HK-2 (cell line): ENCODE results near the gene TAF1C.
"Not testable (repeated sequence)": the region's sequence is repeated elsewhere in the genome, so short reads cannot be mapped to it uniquely, and the experiment has no call there.

Experiments
- DNase-seq: peaks from one replicate; pipeline ENCODE4 v3.0.0-alpha.2; 2018; ENCODE audit not compliant: unreplicated experiment

TAF1C gene, protein sequence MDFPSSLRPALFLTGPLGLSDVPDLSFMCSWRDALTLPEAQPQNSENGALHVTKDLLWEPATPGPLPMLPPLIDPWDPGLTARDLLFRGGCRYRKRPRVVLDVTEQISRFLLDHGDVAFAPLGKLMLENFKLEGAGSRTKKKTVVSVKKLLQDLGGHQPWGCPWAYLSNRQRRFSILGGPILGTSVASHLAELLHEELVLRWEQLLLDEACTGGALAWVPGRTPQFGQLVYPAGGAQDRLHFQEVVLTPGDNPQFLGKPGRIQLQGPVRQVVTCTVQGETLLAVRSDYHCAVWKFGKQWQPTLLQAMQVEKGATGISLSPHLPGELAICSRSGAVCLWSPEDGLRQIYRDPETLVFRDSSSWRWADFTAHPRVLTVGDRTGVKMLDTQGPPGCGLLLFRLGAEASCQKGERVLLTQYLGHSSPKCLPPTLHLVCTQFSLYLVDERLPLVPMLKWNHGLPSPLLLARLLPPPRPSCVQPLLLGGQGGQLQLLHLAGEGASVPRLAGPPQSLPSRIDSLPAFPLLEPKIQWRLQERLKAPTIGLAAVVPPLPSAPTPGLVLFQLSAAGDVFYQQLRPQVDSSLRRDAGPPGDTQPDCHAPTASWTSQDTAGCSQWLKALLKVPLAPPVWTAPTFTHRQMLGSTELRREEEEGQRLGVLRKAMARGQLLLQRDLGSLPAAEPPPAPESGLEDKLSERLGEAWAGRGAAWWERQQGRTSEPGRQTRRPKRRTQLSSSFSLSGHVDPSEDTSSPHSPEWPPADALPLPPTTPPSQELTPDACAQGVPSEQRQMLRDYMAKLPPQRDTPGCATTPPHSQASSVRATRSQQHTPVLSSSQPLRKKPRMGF

DNA sequence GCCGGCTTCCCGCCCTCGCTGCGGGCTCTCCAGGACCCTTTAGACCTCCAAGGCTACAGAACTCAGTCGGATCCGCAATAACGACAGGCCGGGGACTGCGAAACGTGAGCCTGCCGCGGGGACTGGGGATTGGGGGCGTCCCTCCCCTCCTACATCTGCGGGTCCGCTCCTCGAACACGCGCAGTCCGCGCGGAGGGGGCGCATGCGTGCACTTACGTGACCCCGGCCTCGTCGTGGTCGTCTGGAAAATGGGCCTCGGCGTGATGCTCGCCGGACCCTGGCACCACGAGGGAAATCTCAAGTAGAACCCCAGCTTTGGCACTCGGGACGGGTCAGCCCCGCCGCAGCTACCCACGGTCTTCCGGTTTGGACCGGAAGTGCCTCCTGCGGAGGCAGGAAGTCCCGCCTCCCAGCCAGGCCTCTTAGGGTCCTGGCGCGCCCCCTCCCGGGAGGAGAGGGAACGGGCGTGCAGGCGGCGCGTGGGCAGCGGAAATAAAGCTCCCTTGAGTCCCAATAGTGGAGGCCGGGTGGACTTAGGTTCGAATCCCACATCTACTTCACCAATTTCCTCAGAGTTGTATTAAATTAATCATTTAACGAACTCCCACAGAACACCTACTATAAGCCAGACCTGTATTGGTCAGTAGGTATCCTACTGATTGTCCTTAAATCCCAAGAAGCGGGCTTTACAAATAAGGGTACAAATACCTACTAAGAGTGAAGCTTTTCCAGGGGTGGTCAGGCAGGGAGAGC lies at the start of gene TAF1C:
TSS of gene TAF1C (minus strand) at position 373 of the 753 bp plus-strand sequence. CDS start 2,069 bp downstream, outside the sequence.
- peak; percentile 92 for DNase-seq

DNA sequence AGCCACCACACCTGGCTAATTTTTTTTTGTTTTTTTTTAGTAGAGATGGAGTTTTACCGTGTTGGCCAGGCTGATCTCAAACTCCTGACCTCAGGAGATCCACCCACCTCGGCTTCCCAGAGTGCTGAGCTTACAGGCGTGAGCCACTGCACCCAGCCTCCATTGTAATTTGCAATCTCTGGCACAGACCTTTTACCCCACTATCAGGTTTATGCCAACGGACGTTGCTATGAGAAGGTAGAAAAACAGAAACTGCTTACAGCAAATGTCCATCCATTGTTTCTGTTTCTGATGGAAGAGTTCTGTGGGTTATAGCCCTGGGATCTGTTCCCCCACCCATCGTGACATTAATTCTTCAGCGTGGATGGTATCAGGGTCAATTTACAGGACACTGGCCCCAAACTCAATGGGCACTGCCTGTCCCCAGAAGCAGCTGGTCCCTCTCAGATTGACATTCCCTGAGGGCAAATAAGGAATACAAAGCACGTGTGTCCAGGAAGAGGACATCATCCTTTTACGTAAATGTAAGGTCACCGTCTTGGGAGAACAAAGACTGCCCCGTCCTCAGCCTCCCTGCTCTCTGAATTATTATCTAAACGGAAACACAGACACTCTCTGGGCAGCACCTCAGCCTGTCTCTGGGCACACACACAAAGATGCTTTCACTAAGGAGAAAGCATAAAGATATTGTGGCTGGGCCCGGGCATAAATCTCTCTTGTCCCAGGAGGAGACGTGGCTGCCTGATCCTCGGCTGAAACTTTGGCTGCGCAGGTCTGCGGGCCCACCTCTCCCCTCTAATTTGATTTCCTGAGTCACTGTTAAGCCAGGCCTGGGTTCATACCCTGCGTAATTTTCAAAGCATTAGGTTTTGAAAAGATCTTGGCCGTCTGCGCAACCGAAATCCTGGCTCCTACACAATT lies 47.7 kb upstream of the TAF1C start:
- no peak for DNase-seq

DNA sequence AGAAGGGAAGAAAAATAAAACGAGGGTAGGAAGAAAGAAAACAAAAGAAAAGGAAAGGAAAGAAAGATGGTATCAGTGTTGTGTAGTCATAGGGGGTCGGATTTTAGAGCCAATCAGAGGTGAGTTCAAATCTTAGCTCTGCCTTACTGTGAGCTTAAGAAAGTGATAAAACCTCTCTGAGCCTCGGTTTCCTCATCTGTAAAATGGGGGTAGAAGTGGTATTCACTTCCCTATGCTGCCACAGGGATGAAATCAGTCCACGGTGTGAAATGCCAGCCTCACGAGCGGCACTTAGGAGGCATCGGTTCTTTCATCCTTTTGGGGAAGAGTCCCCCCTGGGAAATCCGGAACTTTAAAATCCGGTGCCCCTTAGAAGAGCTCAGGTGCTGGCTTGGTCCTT lies 46.9 kb upstream of the TAF1C start:
- no peak for DNase-seq

DNA sequence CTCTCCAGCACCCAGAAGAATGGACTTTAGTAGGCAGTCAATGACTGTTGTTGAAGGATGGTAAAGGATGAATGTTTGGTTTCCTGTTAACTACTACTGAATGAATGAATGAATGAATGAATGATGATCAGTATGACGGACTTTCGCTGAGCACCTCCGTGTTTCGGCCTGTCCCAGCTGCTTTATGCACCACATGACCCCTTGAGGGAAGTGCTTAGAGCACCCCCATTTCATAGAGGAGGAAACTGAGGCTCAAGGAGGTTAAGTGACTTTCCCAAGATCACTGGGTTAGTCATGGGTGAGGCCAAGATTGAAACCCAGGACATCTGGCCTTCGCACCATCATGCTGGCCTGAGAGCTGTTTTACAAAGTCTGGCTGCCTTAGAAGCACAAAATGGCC lies 46.1 kb upstream of the TAF1C start:
- no peak for DNase-seq

DNA sequence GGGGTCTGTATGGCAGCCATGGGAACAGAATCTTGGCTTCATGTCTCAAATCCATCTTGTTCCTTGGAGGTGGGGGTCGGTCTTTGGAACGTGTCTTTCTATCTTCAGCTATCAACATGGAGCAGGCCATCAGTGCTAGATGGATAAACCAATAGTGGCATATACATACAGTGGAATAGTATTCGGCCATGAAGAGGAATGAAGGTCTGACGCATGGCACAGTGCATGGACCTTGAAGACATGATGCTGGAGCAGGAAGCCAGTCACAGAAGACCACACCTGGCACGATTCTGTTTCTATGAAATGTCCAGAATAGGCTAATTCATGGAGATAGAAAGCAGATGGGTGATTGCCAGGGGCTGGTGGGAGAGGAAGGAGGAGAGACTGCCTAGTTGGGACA lies 45.2 kb upstream of the TAF1C start:
- DNase-seq, result no peak

DNA sequence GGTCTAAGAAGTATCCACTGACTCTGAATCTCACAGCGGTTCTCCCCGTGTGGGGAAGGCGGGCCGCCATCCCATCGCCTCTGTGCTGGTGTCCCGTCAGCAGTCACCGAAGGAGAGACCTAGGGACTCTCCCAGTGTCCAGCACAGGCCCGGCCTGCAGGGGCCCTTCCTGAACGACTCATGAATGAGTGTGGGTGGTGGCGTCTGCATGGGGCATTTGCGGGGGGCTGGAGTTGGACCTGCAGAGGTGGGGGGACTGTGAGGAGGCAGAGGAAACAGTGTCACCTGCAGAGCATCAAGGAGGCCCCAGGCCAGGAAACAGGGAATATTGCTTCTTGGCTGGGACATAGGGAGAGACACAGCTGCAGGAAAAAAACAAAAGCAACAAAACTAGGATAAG lies 42.6 kb upstream of the TAF1C start:
- no peak for DNase-seq

DNA sequence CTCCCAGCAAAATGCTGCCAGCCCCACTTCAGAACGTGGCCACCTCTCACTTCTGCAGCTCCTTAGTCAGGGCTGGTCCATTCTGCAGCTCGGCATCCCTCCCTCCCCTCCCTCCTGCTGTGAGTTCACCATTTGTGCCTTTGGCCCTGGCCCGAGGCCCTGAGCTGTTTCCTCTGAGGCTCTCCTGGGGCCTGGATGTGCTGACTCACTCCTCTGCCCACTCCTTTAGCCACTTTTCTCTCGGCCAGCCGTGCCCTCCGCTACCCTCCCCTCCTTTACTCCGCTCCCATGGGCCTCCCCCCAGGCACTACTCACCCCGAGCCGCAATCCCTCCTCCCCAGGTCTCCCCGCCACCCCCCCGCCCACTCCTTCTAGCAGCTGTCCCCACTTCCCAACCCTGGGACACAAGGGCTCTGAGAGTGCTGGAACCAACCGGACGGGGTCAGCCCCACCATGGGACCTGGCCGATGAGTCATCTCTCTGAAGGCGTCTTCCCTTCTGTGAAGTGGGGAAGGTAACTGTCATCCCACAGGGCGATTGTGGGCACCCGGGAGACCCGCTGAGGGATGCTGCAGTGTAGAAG lies 41.5 kb upstream of the TAF1C start:
- DNase-seq, result peak; percentile 89

DNA sequence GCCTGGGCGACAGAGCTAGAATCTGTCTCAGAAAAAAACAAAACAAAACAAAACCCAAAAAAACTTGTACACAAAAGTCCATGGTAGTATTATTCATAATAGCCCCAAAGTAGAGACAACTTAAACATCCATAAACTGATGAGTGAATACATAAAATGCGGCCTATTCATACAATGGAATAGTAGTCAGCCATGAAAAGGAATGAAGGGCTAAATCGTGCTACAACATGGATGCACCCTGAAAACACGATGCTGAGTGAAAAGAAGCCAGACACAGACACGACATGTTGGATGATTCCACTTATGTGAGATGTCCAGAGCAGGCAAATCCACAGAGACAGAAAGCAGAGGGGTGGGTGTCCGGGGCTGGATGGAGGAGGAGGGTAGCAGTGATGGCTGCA lies 40.7 kb upstream of the TAF1C start:
- no peak for DNase-seq

DNA sequence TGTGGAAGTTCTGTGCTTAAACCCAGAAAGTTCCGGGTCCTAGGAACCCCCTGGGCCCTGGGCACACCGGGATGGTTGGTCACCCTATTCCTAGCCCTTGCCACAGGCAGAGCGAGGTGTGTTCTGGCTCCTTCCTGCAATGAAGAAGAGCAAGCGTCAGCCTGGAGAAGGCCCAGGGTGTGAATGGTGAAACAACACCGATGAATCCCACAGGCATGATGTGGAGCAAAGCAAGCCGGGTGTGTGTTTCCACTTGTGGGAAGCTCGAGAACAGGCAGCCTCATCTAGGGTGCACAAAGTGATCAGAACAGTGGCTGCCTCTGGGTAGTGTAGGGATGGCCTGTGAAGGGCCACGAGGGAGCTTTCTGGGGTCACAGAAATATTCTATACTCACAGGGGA lies 39.2 kb upstream of the TAF1C start:
- DNase-seq, result no peak

DNA sequence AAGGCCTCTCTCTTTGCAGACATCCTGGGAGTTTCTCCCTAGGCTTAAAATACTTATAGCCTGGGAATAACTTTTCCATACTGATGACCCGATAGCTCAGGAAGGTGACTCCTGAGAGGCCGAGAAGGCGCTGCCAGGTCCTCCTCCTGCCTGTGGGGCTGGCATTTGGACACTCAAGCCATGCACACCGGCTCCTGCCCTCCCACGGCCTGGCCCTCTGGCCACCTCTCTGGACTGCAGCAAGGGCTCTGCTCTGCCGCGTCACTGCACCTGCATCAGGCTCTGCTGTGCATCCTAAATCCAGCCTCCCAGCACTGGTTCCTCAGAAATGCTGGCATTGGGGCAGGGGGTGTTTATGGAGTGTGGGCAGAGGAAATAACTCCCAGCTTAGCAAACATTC lies 38.7 kb upstream of the TAF1C start:
- no peak for DNase-seq

DNA sequence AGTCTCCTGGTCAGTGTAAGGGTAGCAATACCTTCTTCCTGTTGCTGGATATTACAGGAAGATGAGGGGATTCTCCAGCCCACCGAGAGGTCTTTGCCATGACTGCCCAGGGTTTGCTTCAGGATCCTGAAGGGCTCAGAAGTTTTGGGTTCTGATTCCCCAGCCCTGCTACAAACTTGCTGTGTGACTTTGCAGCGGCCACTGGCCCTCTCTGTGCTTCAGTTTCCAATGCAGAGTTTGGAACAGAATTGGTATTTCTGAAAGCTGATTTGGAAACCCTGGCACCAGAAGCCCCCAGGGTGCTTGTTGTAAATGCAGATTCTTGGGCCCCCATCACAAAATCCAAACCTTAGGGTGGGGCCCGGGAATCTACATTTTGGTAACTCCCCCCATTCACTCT lies 38.3 kb upstream of the TAF1C start:
- no peak for DNase-seq

DNA sequence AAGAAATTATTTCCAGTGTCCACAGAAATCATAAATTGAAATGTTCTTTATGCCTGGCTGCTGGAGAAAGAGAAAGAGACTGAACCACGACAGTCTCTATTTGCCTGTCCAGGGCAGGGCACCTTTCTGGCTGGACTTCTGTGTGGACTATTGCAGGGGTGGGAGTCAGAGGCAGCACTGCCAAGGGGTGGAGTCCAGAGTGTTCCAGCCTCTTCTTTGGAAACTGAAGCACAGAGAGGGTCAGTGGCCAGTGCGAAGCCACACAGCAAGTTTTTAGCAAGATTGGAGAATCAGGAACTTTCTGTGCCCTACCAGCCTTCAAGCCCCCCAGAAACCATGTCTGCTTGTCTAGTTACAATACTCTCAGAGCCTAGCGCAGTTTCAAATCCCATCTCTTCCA lies 37.7 kb upstream of the TAF1C start:
- DNase-seq, result no peak

DNA sequence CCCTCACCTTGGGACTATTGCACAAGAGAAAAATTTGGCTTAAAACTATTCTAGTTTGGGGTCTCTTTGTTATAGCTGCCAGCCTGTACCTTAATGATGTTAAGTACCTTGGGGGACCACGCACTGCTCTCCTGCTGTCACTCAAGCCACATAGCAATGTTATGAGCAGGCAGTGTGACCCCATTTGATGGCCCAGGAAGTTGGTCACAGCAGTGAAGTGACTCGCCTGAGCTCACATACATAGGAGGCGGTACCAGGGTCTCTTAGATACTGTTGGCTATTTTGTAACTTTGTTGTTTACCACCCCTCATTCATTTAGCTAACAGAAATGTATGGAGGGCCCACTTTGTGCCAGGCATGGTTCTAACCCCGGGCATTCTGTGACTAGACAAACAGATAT lies 36.6 kb upstream of the TAF1C start:
- DNase-seq, result no peak

DNA sequence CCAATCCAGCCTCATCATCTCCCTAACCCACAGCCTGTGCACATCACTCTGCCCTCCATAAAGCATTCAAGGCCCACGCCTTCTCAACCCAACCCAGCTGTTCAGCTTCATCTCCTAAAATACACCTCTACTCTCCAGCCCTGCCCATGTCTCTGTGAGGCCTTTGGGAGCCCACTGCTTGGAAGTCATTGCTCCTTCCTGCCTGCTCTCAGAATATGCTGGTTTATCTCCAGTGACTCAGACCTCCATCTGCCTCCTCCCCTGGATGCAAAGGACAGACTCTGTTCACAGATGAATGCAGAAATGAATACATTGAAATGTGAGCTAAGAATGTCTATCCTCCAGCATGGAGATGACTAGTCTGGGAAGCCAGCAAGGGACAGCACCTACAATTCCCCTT lies 34.0 kb upstream of the TAF1C start:
- DNase-seq, result no peak

DNA sequence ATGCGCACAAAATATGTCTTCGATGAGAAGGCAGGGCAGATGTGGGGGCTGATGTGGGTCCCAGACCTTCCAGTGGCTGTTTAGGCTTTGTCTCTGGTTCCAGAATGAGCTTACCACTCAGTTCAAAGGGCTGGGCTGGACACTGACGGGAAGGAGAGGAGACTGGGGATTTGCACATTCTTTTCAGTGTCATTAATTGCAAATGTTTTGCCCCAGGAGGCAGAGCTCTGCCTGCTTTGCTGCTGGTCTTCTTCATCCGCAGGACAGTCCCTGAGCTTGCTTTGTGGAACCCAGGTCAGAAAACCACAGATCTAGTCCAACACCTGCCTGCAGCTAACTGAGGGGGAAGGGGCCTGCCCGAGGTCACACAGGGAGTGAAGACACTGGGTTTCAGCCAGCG lies 32.1 kb upstream of the TAF1C start:
- DNase-seq, result no peak

DNA sequence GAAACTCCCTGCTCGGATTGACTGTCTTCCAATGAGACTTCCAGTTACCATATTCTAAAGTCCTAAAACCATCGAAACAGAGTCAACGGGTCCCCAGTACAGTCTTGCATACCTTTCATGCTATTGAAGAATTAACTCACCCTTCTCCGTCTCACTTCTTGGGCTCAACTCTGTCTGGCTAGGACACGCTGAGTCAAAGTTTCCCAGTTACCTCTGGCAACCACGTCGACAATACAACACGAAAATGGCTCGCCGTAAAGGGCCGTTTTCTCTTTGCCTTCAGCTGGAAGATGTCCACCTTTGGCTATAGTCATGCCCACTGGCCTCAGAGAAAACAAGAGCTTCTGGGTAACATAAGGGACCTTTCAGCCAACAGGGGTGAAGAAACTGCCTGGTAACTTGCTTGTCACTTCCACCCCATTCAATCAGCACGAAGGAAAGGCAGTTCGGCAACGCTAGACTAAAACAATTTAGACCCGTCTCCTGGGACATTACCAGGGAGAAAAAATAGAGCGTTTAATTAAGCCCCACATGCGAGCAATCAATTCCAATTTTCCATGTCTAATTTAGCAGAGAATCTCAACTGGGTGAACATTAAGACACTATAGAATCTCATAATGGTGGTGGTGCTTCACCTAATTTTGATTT lies 31.4 kb upstream of the TAF1C start:
- DNase-seq, result no peak

DNA sequence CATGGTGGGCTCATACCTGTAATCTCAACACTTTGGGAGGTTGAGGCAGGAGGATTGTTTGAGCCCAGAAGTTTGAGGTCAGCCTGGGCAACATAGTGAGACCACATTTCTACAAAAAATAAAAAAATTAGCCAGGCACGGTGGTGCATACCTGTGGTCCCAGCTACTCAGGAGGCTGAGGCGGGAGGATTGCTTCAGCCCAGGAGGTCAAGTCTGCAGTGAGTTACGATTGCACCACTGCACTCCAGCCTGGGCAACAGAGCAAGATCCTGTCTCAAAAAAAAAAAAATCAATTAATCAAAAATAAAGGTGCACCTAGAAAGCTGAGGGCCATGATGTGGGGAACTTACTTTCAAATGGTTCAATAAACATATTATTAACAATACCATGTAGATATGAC lies 29.3 kb upstream of the TAF1C start:
- DNase-seq, result not testable (repeated sequence)

DNA sequence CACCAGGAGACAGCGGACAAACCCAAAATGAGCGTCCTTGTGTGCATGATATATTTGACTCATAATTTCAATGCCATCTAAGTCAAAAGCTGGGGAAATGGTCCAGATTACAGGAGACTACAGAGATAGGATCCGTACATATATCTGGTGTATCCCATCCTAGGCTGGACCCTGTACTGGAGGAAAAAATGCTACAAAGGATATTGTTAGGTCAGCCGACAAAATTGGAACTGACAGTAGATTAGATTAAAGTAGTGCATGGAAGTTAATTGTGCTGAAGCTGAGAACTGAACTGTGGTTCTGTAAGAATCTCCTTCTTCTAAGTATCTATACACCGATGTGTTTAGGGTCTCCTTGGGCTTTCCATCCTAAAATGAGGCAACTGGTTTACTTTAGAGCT lies 28.7 kb upstream of the TAF1C start:
- DNase-seq, result no peak

DNA sequence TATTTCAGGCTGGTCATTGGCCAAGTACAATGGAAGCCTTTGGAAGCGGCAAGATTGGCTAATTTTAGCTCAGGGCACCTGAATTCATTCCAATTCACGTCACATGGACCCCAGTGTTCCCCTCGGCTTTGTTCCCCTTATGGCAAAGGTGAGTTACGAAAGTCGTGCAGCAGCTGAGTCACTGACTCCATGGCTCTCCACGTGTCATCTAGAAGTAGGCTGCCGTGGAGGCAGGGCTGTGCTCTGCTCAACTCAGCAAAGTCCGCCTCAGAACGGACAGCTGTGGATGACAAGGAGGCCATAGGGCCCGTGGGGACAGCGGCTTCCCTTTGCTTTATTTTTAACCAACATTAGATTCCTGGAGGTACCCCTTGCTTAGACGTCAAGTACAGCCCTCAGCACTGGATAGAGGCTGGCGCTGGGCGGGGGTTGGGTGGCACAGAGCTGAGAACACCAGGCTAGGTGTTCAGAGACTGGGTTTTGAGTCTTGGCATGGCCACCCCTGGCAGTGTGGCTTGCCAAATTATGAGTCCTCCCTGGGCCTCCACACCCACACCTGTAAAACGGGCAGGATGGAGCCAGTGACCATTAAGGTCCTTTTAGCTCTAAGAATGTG lies 27.7 kb upstream of the TAF1C start:
- DNase-seq, result no peak

DNA sequence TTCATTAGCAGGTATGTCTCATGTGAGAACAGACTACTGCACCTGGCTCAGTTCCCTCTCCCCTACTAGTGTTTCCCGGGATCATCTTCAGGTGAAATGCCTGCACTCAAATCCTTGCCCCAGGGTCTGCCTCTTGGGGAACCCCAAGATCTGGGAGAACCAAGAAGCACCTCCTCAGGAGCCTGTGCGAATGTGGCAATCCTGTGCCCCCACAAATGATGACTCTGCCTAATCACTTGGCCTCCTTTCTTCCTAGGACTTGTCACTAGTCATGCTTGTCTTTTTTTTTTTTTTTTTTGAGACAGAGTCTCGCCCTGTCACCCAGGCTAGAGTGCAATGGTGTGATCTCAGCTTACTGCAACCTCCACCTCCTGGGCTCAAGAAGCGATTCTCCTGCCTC lies 25.8 kb upstream of the TAF1C start:
- DNase-seq, result no peak
